ENCODE measurements around the gene CCNI2. TPM values are rescaled to one million over a fixed set of nuclear protein-coding genes. Genes with fewer than 3 reads are reported as not detected.

CCNI2 gene, protein sequence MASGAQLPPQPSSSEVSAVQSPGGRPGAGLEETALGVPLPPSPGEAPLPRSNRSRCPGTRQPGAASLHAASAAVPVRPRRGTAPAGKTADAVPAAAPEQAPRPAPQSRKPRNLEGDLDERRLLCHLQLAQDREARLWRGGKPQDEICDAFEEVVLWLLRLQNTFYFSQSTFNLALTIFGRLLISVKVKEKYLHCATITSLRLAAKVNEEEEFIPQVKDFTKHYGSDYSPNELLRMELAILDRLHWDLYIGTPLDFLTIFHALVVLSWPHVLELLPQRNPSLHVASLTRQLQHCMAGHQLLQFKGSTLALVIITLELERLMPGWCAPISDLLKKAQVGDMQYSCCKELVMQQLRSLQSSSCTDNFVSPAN
- total RNA-seq (1 to 10 TPM in 1 of 2 donors, under 1 TPM in 1; 0.69 to 1.3 TPM), polyA plus RNA-seq (ENCODE audit: insufficient read length in 2 of 2) (10 to 100 TPM; 18.5 to 24.0 TPM)
- long read RNA-seq, donor 1, partial matches to known transcripts, result 0 of 1 reads
- long read RNA-seq, donor 1, other reads (novel, unspliced or antisense), result 0 of 1 reads
- long read RNA-seq, donor 2, result 0 reads
- long read RNA-seq, donor 3, result 0 reads
- long read RNA-seq, donor 4, result 0 reads

DNA sequence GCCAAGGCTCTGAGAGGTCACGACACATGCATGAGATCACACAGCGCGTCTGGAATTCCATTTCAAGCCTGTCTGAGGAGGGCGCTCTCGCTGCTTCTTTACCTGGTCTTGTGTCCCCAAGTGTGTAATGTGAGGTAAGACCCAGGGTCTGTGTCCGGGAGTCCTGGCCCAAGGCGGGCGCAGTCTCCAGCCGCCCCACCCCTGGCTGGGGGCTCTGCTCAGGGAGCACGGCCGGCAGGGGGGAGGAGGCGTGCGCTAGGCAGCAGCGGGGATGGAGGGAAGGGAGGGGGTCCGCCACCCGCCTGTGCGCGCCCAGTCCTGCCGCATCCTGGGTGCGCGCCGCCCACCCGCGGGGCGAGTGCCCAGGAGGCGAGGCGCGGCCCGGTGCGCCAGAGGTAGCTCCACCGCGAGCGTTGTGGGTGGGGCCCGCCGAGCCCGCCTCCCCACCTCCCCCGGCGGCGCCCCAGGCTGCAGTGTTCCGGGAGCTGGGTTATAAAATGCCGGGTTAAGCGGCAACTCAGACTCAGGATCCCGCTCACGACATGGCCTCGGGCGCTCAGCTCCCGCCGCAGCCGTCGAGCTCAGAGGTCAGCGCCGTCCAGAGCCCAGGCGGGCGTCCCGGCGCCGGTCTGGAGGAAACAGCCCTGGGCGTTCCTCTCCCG lies at the start of gene CCNI2:
TSS of gene CCNI2 (plus strand) at position 473 of the 662 bp plus-strand sequence. CDS start at position 543, 70 bp downstream.
- no peak within 1 kb of the TSS for H3K27ac ChIP-seq (ENCODE audit: low read depth, low read length)
- H3K36me3 ChIP-seq (ENCODE audit: control insufficient read depth, insufficient read depth, low read length), result peaks cover 11% of the 10 kb centered on the region
- H3K4me1 ChIP-seq (ENCODE audit: control insufficient read depth, insufficient read depth, low read length), result peaks cover 8% of the 10 kb centered on the region
- peak in 1 of 6 donors; percentile 37 for DNase-seq (ENCODE audit: low read depth in 4 of 6, low spot score in 6 of 6)
- H3K4me3 ChIP-seq (ENCODE audit: low read depth, low read length), result no peak within 1 kb of the TSS
- 2% methylated on average over 59 of the region's 59 CpGs for WGBS (ENCODE audit: insufficient coverage)
- H3K27me3 ChIP-seq (ENCODE audit: control insufficient read depth, insufficient read depth, low read length), result peaks cover 27% of the 10 kb centered on the region
- peaks cover 2% of the 10 kb centered on the region for H3K9me3 ChIP-seq (ENCODE audit: control insufficient read depth, insufficient read depth, low read length)

DNA sequence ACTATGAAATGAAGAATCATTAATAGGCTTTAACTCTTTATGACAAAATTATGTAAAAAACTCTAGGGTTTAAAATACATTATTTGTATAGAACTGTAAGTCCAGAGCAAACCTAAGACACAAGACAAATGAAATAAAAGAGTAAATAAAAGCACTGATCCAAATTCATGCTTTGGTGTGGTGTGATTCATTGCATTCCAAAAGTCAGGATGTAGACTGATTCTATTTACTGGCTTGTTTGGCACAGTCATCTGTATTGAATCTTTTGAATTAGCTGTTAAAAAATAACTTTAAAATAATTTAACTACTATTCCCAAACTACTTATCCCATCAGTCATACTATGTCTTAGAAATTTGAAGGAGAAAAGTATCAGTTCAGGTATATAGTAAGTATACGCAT lies 42.4 kb upstream of the CCNI2 start:
- no peak for DNase-seq (ENCODE audit: low read depth in 4 of 6, low spot score in 6 of 6)
- Histone ChIP-seq H3K4me1 (ENCODE audit: control insufficient read depth, insufficient read depth, low read length) (no peaks in the 10 kb centered on the region), H3K27ac (ENCODE audit: low read depth, low read length) (no peak overlapping the region), H3K27me3 (ENCODE audit: control insufficient read depth, insufficient read depth, low read length) (no peaks in the 10 kb centered on the region), H3K9me3 (ENCODE audit: control insufficient read depth, insufficient read depth, low read length) (no peaks in the 10 kb centered on the region), H3K36me3 (ENCODE audit: control insufficient read depth, insufficient read depth, low read length) (peaks cover 13% of the 10 kb centered on the region), H3K4me3 (ENCODE audit: low read depth, low read length) (no peak overlapping the region)
- WGBS (ENCODE audit: insufficient coverage), result no CpG with 5 or more reads among the region's 1 CpG

DNA sequence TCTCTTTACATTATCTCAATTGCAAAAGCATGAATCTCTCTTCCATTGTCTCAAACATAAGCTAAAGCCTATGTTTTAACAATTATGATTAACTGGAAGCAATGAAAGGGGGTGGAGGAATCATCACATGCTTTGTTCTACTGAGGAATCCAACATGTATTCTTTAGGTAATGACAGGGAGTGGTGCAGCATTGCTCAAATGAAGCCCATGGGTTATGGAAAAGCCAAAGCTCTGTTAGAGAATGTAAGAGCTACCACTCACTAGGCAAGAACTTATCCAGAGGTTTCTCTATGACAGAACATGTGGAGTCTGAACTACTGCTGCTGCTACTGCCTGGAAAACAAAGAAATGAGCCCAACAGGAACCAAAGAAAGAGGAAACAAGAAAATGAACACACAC lies 38.6 kb upstream of the CCNI2 start:
- Histone ChIP-seq H3K27ac (ENCODE audit: low read depth, low read length) (no peak overlapping the region), H3K36me3 (ENCODE audit: control insufficient read depth, insufficient read depth, low read length) (peaks cover 4% of the 10 kb centered on the region)

DNA sequence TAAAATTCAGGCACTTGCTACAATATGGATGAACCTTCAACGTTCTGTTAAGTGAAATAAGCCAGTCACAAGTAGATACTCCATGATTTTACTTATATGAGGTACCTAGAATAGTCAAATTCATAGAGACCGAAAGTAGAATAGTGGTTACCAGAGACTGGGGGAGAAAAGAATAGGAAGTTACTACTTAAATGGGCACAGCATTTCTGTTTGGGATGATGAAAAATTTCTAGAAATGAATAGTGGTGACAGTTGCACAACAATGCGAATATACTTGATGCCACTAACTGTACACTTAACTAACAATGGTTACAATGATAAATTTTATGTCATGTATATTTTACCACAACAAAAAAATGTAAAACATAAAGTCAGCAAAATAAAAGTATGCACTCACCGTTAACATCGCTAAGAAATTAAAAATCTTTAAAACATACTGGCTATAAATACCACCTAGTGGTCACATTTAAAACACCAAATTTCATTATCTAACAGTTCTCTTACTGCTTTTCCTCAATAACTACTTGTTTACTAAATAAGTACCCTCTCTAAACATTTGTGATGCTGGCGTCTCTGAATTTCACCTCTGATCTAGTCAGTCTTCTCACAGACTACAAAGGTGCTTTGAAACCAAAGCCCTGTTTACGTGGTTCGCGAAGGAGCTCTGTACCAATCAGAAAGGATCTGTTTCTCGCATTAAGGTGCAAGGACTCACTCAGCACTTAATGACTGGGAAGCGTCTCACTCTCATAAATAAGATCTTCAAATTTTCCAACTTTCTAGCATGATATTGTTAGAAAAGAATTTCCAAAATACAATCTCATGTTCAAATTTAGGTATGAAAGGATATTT lies 32.5 kb upstream of the CCNI2 start:
- H3K27ac ChIP-seq (ENCODE audit: low read depth, low read length), result no peak overlapping the region
- WGBS (ENCODE audit: insufficient coverage), result 82% methylated on average over 7 of the region's 11 CpGs
- H3K27me3 ChIP-seq (ENCODE audit: control insufficient read depth, insufficient read depth, low read length), result no peaks in the 10 kb centered on the region
- peak in 2 of 6 donors; percentile 4 to 16 for DNase-seq (ENCODE audit: low read depth in 4 of 6, low spot score in 6 of 6)
- H3K36me3 ChIP-seq (ENCODE audit: control insufficient read depth, insufficient read depth, low read length), result peaks cover 18% of the 10 kb centered on the region
- no peak overlapping the region for H3K4me3 ChIP-seq (ENCODE audit: low read depth, low read length)
- no peaks in the 10 kb centered on the region for H3K9me3 ChIP-seq (ENCODE audit: control insufficient read depth, insufficient read depth, low read length)
- H3K4me1 ChIP-seq (ENCODE audit: control insufficient read depth, insufficient read depth, low read length), result no peaks in the 10 kb centered on the region

More for the DNA sequence above, 38.6 kb upstream of the CCNI2 start:
- Histone ChIP-seq H3K27me3 (ENCODE audit: control insufficient read depth, insufficient read depth, low read length) (no peaks in the 10 kb centered on the region), H3K4me3 (ENCODE audit: low read depth, low read length) (no peak overlapping the region), H3K4me1 (ENCODE audit: control insufficient read depth, insufficient read depth, low read length) (no peaks in the 10 kb centered on the region), H3K9me3 (ENCODE audit: control insufficient read depth, insufficient read depth, low read length) (no peaks in the 10 kb centered on the region)
- no peak for DNase-seq (ENCODE audit: low read depth in 4 of 6, low spot score in 6 of 6)

DNA sequence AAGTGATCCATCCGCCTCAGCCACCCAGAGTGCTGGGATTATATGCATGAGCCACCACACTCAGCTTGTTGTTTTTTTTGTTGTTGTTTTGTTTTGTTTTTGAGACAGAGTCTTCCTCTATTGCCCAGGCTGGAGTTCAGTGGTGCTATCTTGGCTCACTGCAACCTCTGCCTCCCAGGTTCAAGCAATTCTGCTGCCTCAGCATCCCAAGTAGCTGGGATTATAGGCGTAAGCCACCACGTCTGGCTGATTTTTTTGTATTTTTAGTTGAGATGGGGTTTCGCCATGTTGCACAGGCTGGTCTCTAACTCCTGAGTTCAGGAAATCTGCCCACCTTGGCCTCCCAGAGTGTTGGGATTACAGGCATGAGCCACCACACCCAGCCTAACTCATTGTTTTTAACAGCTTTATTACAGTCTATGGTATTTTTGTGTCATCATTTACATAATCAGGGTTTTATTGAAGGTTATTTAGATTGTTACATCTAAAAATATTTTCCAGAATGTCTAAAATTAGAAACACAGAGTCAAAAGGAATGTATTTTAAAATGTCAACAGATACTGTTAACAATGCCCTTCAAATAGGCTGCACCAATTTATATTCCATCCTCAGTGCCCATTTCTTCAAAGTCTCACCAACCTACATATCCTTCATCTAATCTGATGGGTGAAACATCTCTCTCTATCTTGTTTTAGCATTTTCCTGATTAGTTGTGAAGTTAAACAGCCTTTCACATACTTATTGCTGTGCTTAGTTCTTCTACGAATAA lies 28.5 kb upstream of the CCNI2 start:
- DNase-seq (ENCODE audit: low read depth in 4 of 6, low spot score in 6 of 6), result no peak
- Histone ChIP-seq H3K27me3 (ENCODE audit: control insufficient read depth, insufficient read depth, low read length) (no peaks in the 10 kb centered on the region), H3K9me3 (ENCODE audit: control insufficient read depth, insufficient read depth, low read length) (peaks cover 1% of the 10 kb centered on the region), H3K36me3 (ENCODE audit: control insufficient read depth, insufficient read depth, low read length) (peaks cover 17% of the 10 kb centered on the region), H3K27ac (ENCODE audit: low read depth, low read length) (no peak overlapping the region), H3K4me1 (ENCODE audit: control insufficient read depth, insufficient read depth, low read length) (no peaks in the 10 kb centered on the region), H3K4me3 (ENCODE audit: low read depth, low read length) (no peak overlapping the region)
- WGBS (ENCODE audit: insufficient coverage), result 100% methylated on average over 1 of the region's 5 CpGs

DNA sequence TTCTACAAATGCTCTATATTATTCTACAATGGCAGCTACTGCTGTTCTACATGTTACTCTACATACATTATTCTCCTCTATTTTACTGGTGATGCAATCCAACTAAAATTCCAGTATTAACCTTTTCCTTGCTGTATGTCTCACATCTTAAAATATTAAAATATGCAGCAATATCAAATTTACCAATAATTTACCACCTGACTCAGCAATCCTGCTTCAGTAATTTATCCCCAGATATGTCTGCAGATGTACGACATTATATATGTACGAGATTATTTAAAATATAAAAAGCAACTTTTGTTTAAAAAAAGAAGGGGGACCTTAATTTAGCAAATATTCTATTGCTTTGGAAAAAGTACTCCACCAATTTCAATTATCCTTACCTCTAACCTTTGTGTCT lies 21.5 kb upstream of the CCNI2 start:
- Histone ChIP-seq H3K9me3 (ENCODE audit: control insufficient read depth, insufficient read depth, low read length) (peaks cover 1% of the 10 kb centered on the region), H3K27ac (ENCODE audit: low read depth, low read length) (no peak overlapping the region), H3K4me3 (ENCODE audit: low read depth, low read length) (no peak overlapping the region), H3K27me3 (ENCODE audit: control insufficient read depth, insufficient read depth, low read length) (no peaks in the 10 kb centered on the region), H3K36me3 (ENCODE audit: control insufficient read depth, insufficient read depth, low read length) (peaks cover 8% of the 10 kb centered on the region), H3K4me1 (ENCODE audit: control insufficient read depth, insufficient read depth, low read length) (no peaks in the 10 kb centered on the region)
- DNase-seq (ENCODE audit: low read depth in 4 of 6, low spot score in 6 of 6), result no peak
- WGBS (ENCODE audit: insufficient coverage), result no CpG with 5 or more reads among the region's 2 CpGs

DNA sequence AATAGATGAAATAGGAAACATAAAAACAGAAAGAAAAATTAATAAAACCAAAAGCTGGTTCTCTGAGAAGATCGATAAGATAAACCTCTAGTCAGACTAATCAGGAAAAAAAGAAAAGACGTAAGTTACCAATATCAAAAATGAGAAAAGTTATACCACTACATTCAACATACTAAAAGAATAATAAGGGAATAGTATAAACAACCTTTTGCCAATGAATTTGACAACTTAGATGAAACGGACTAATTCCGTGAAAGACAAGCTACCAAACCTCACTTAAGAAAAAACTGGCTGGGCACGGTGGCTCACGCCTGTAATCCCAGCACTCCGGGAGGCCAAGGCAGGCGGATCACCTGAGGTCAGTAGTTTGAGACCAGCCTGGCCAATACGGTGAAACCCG lies 17.3 kb upstream of the CCNI2 start:
- Histone ChIP-seq H3K27me3 (ENCODE audit: control insufficient read depth, insufficient read depth, low read length) (no peaks in the 10 kb centered on the region), H3K36me3 (ENCODE audit: control insufficient read depth, insufficient read depth, low read length) (peaks cover 12% of the 10 kb centered on the region), H3K4me1 (ENCODE audit: control insufficient read depth, insufficient read depth, low read length) (peaks cover under 1% of the 10 kb centered on the region), H3K4me3 (ENCODE audit: low read depth, low read length) (no peak overlapping the region), H3K9me3 (ENCODE audit: control insufficient read depth, insufficient read depth, low read length) (no peaks in the 10 kb centered on the region), H3K27ac (ENCODE audit: low read depth, low read length) (no peak overlapping the region)
- WGBS (ENCODE audit: insufficient coverage), result 92% methylated on average over 8 of the region's 10 CpGs
- DNase-seq (ENCODE audit: low read depth in 4 of 6, low spot score in 6 of 6), result no peak

DNA sequence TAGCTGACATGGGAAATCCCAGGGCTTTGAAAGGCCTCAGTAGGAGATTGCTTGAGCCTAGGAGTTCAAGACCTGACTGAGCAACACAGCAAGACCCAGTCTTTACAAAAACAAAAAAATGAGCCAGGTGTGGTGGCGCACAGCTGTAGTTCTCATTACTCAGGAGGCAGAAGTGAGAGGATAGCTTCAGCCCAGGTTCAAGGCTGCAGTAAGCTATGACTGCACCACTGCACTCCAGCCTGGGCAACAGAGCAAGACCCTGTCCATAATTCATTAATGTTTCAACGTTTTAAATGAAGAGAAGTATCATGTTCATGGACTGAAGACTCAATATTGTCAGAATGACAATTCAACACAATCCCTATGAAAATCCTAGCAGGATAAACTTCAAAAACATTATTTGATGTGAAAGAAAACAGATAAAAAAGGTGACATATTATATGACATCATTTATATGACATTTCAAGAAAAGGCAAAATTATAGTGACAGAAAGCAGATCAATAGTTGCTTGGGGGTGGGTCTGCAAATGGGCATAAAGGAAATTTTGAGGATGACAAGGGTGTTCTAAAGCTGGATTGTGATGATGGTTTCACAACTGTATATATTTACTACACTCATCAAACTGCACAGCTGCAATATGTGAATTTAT lies 13.6 kb upstream of the CCNI2 start:
- Histone ChIP-seq H3K4me3 (ENCODE audit: low read depth, low read length) (no peak overlapping the region), H3K27me3 (ENCODE audit: control insufficient read depth, insufficient read depth, low read length) (no peaks in the 10 kb centered on the region), H3K36me3 (ENCODE audit: control insufficient read depth, insufficient read depth, low read length) (peaks cover 12% of the 10 kb centered on the region), H3K9me3 (ENCODE audit: control insufficient read depth, insufficient read depth, low read length) (no peaks in the 10 kb centered on the region), H3K4me1 (ENCODE audit: control insufficient read depth, insufficient read depth, low read length) (peaks cover 6% of the 10 kb centered on the region), H3K27ac (ENCODE audit: low read depth, low read length) (no peak overlapping the region)
- no peak for DNase-seq (ENCODE audit: low read depth in 4 of 6, low spot score in 6 of 6)
- 100% methylated on average over 1 of the region's 2 CpGs for WGBS (ENCODE audit: insufficient coverage)
